ENCODE data around the gene MCF2L. TPM values are rescaled to one million over a fixed set of nuclear protein-coding genes. Genes with fewer than 3 reads are reported as not detected.

Gene MCF2L
- total RNA-seq, 1 donor from 2014 or later, result 16.5 TPM

GRCh38 chr13:112992931-112993680, 24.1 kb downstream of the MCF2L start:
- Mint-ChIP-seq H3K9me3 (ENCODE audit: unreplicated experiment) (no peaks in the 10 kb centered on the region), H3K4me3 (ENCODE audit: unreplicated experiment) (peak overlapping the region; percentile 42), H3K27me3 (ENCODE audit: unreplicated experiment) (peaks cover 10% of the 10 kb centered on the region), H3K36me3 (ENCODE audit: low read depth, unreplicated experiment) (peaks cover 10% of the 10 kb centered on the region), H3K27ac (ENCODE audit: unreplicated experiment) (no peak overlapping the region), H3K4me1 (ENCODE audit: unreplicated experiment) (peaks cover 7% of the 10 kb centered on the region)
- TF ChIP-seq CTCF (IDR thresholded peaks at IDR 0.05; ENCODE audit: unreplicated experiment), result no peak
- no peak for DNase-seq (ENCODE audit: low spot score)

GRCh38 chr13:112994084-112994780, 25.2 kb downstream of the MCF2L start:
- no peak for TF ChIP-seq CTCF (IDR thresholded peaks at IDR 0.05; ENCODE audit: unreplicated experiment)
- Mint-ChIP-seq H3K9me3 (ENCODE audit: unreplicated experiment) (no peaks in the 10 kb centered on the region), H3K4me1 (ENCODE audit: unreplicated experiment) (peaks cover 9% of the 10 kb centered on the region), H3K27ac (ENCODE audit: unreplicated experiment) (peak overlapping the region; percentile 48), H3K27me3 (ENCODE audit: unreplicated experiment) (peaks cover 12% of the 10 kb centered on the region), H3K36me3 (ENCODE audit: low read depth, unreplicated experiment) (peaks cover 10% of the 10 kb centered on the region), H3K4me3 (ENCODE audit: unreplicated experiment) (peak overlapping the region; percentile 57)
- no peak for DNase-seq (ENCODE audit: low spot score)

GRCh38 chr13:112994781-112995355, 25.9 kb downstream of the MCF2L start:
- H3K27me3 Mint-ChIP-seq (ENCODE audit: unreplicated experiment), result peaks cover 18% of the 10 kb centered on the region
- peak overlapping the region; percentile 13 for H3K27ac Mint-ChIP-seq (ENCODE audit: unreplicated experiment)
- no peak overlapping the region for H3K4me3 Mint-ChIP-seq (ENCODE audit: unreplicated experiment)
- peaks cover 6% of the 10 kb centered on the region for H3K36me3 Mint-ChIP-seq (ENCODE audit: low read depth, unreplicated experiment)
- H3K9me3 Mint-ChIP-seq (ENCODE audit: unreplicated experiment), result no peaks in the 10 kb centered on the region
- DNase-seq (ENCODE audit: low spot score), result no peak
- no peak for TF ChIP-seq CTCF (IDR thresholded peaks at IDR 0.05; ENCODE audit: unreplicated experiment)
- H3K4me1 Mint-ChIP-seq (ENCODE audit: unreplicated experiment), result peaks cover 9% of the 10 kb centered on the region

GRCh38 chr13:112995395-112996191, 26.6 kb downstream of the MCF2L start:
- Mint-ChIP-seq H3K36me3 (ENCODE audit: low read depth, unreplicated experiment) (no peaks in the 10 kb centered on the region), H3K4me1 (ENCODE audit: unreplicated experiment) (peaks cover 9% of the 10 kb centered on the region), H3K27me3 (ENCODE audit: unreplicated experiment) (peaks cover 20% of the 10 kb centered on the region), H3K4me3 (ENCODE audit: unreplicated experiment) (no peak overlapping the region), H3K27ac (ENCODE audit: unreplicated experiment) (no peak overlapping the region), H3K9me3 (ENCODE audit: unreplicated experiment) (no peaks in the 10 kb centered on the region)
- DNase-seq (ENCODE audit: low spot score), result no peak
- no peak for TF ChIP-seq CTCF (IDR thresholded peaks at IDR 0.05; ENCODE audit: unreplicated experiment)
